Lower lobe of right lung (tissue), 2 donors: ENCODE results near the gene HMGCS1. TPM values are rescaled to one million over a fixed set of nuclear protein-coding genes. Genes with fewer than 3 reads are reported as not detected.

Experiments used
- ATAC-seq, 2 donors: fragments of 200-7000 bp; cut with Tn5 transposase; one replicate each; pipeline ENCODE4 v1.9.1; 2020 to 2022; ENCODE audit warnings: mild to moderate bottlenecking in 2 of 2, moderate library complexity in 2 of 2
- DNase-seq: peaks from one replicate; pipeline ENCODE4 v3.0.0-alpha.2; 2020
- H3K27ac ChIP-seq: fragments of 200-600 bp; one replicate; pipeline ENCODE4 v1.8.0; 2022
- H3K27me3 ChIP-seq: fragments of 200-600 bp; one replicate; pipeline ENCODE4 v1.8.0; 2022; ENCODE audit warnings: low read depth
- H3K36me3 ChIP-seq: fragments of 200-600 bp; one replicate; pipeline ENCODE4 v1.8.0; 2022; ENCODE audit warnings: mild to moderate bottlenecking
- H3K4me1 ChIP-seq: fragments of 200-600 bp; one replicate; pipeline ENCODE4 v1.8.0; 2022
- H3K4me3 ChIP-seq: fragments of 200-600 bp; one replicate; pipeline ENCODE4 v1.8.0; 2022; ENCODE audit warnings: mild to moderate bottlenecking
- H3K9me3 ChIP-seq: fragments of 200-600 bp; one replicate; pipeline ENCODE4 v1.8.0; 2022
- CTCF ChIP-seq: fragments of 200-600 bp; IDR thresholded peaks from one replicate; pipeline ENCODE4 v1.8.0; 2022; ENCODE audit warnings: antibody characterized with exemption, mild to moderate bottlenecking
- intact Hi-C: fragments of 100-400 bp; cut with DNase I; formaldehyde crosslinking; loops from one replicate; pipeline ENCODE4 v1.11.0; 2022
- total RNA-seq: library from RNA; stranded (reverse); fragmentation: NEBNext Ultra II Directional; extraction: Animal tissue kit (Norgen Biotek cat#: 25700); gene quantifications from one replicate; pipeline ENCODE4 v1.2.1, GENCODE V29; 2021
- donor health status: DM: no; HTN: yes; CAD: no; lungs with severe emphysema.

The HMGCS1 gene
- total RNA-seq, 1 donor from 2014 or later, result 119 TPM

GRCh38 chr5:43286623-43287022 is 26.6 kb downstream of the HMGCS1 start:
- Histone ChIP-seq H3K4me3 (no peak overlapping the region), H3K27me3 (no peaks in the 10 kb centered on the region), H3K9me3 (no peaks in the 10 kb centered on the region), H3K4me1 (no peaks in the 10 kb centered on the region), H3K27ac (no peak overlapping the region), H3K36me3 (peaks cover 46% of the 10 kb centered on the region)
- TF ChIP-seq CTCF, result no peak
- DNase-seq (no peak), ATAC-seq (no peak)
- intact Hi-C loops, result no loop called here

DNA sequence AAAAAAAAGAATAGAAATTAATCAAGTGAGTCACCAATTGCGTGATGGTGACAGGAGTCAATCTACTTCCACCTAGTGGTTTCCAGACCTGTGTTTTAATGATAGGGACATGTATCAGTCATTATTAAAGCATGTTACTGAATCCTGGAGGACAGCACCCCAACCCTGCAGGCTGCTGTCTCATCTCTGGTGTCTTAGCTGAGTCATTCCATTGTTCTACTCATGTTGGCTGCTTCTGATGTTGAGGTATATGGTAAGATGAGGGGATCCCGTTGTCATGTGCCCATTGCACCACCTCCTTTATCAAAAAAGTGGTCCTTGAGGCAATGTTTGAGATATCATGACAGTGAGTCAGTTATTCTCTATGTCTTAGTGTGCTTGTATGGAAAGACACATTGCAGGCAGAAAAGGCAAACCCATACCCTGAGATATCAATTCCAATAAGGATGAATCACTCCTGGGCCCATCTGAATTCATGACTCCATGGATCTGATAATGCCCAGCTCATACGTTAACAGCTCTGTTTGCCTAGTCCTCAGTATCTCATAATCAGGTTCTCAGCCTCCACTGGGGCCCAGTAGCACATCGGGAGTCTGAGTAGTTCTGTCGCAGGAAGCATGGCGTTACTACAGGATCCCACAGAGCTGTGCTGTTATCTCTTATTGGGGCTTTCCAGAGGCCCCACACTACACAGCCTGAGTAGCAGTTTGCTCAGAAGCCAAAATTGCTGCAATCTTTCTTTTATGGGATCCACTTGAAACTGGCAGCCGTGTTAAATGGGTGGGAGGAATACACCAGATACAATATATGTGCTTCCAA is 31.2 kb downstream of the HMGCS1 start:
- no peaks in the 10 kb centered on the region for H3K9me3 ChIP-seq
- H3K36me3 ChIP-seq, result no peaks in the 10 kb centered on the region
- no peaks in the 10 kb centered on the region for H3K4me1 ChIP-seq
- no peaks in the 10 kb centered on the region for H3K27me3 ChIP-seq
- DNase-seq (no peak), ATAC-seq (no peak)
- TF ChIP-seq CTCF, result no peak
- intact Hi-C loops, result no loop called here
- H3K4me3 ChIP-seq, result no peak overlapping the region
- no peak overlapping the region for H3K27ac ChIP-seq

DNA sequence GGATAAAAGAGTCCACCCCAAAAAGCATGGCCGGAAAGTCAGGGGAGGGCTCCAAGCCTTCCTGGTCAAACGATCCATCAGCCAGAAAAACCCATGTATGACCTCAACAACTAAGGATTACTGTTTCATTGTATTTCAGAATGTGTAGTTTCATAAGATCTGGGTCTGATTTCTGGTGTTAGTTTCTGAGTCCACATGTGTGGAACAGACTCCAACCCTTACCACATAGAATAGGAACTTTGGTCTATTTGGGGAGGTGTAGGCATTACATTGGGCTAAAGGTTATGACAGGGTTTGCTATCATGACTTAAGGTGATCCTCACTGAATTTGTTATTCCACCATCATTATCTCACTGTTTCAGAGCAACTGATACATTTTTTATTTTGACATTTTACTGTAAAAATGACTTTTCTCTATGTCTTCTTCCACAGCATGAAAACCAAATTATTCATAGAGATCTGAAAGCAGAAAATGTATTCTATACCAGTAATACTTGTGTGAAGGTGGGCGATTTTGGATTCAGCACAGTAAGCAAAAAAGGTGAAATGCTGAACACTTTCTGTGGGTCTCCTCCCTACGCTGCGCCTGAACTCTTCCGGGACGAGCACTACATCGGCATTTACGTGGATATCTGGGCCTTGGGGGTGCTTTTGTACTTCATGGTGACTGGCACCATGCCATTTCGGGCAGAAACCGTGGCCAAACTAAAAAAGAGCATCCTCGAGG is 33.5 kb downstream of the HMGCS1 start:
- no peak for ATAC-seq
- Histone ChIP-seq H3K36me3 (no peaks in the 10 kb centered on the region), H3K9me3 (no peaks in the 10 kb centered on the region), H3K27me3 (no peaks in the 10 kb centered on the region), H3K27ac (no peak overlapping the region), H3K4me1 (no peaks in the 10 kb centered on the region), H3K4me3 (no peak overlapping the region)
- no peak for TF ChIP-seq CTCF
- intact Hi-C loops, result no loop called here
- DNase-seq, result no peak

DNA sequence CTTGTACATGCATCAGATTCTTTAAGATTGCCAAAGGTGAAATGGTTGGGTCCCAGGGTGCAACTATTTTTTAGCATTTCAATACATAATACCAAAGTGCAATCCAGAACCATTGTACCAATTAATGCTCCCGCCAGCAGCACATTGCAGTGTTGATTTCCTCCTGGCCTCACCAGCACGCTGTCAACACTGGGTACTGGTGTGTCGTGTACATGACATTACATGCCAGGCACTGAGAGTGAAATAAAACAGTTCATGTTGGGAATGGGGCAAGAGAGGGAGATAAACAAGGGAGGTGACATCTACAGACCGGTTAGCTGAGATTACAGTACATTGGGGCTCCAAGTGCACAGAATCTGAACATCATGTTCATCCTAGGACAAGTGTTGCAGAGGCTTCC is 37.8 kb downstream of the HMGCS1 start:
- Histone ChIP-seq H3K9me3 (no peaks in the 10 kb centered on the region), H3K27me3 (no peaks in the 10 kb centered on the region), H3K27ac (no peak overlapping the region), H3K4me1 (peaks cover 16% of the 10 kb centered on the region), H3K36me3 (no peaks in the 10 kb centered on the region), H3K4me3 (no peak overlapping the region)
- intact Hi-C loops, result no loop called here
- ATAC-seq, result no peak
- no peak for DNase-seq
- no peak for TF ChIP-seq CTCF

GRCh38 chr5:43274435-43275114 is 38.6 kb downstream of the HMGCS1 start:
- Histone ChIP-seq H3K36me3 (no peaks in the 10 kb centered on the region), H3K4me3 (no peak overlapping the region), H3K9me3 (no peaks in the 10 kb centered on the region), H3K4me1 (peaks cover 16% of the 10 kb centered on the region), H3K27me3 (no peaks in the 10 kb centered on the region), H3K27ac (no peak overlapping the region)
- intact Hi-C loops, result no loop called here
- no peak for TF ChIP-seq CTCF
- no peak for DNase-seq
- ATAC-seq, result peak; percentile 59 to 81
